Activated CD4-positive, alpha-beta T cell treated with anti-CD3 and anti-CD28 coated beads for 24 hours (primary cell): ENCODE measurements around the gene SPDYE3.
A peak's percentile ranks its signal among the peaks of the same experiment; 100 is the strongest.
"Not testable (repeated sequence)": the region's sequence is repeated elsewhere in the genome, so short reads cannot be mapped to it uniquely, and the experiment has no call there.

Experiments used
- DNase-seq, 2 donors: peaks; one replicate each; pipeline ENCODE4 v3.0.0-alpha.2; 2020; ENCODE audit warnings: low read depth in 2 of 2

Gene SPDYE3, protein sequence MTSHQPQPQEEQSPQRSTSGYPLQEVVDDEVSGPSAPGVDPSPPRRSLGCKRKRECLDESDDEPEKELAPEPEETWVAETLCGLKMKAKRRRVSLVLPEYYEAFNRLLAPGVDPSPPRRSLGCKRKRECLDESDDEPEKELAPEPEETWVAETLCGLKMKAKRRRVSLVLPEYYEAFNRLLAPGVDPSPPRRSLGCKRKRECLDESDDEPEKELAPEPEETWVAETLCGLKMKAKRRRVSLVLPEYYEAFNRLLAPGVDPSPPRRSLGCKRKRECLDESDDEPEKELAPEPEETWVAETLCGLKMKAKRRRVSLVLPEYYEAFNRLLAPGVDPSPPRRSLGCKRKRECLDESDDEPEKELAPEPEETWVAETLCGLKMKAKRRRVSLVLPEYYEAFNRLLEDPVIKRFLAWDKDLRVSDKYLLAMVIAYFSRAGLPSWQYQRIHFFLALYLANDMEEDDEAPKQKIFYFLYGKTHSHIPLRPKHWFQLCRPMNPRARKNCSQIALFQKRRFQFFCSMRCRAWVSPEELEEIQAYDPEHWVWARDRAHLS

DNA sequence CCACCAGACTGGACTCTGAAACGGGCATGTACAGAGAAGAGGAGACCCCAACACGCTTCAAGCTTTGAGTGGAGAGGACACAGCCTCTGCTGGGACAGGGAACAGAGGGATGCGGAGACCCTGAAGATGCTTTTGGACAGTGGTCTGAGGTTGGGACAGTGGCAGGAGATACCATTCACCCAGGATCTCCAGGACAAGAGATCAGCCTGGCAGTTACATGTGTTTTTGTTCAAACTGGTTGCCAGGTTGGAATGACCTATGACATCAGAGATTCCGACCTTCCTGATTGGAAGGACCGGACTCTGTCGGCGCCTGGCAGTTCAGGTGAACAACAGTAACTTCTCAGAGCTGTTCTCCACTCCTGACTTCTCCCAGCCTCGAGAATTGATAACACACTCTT, at the start of gene SPDYE3:
Gene SPDYE3, plus strand, starts transcription at position 301 of the 400 bp plus-strand sequence. CDS start 184 bp downstream, outside the sequence.
- not testable (repeated sequence) for DNase-seq

DNA sequence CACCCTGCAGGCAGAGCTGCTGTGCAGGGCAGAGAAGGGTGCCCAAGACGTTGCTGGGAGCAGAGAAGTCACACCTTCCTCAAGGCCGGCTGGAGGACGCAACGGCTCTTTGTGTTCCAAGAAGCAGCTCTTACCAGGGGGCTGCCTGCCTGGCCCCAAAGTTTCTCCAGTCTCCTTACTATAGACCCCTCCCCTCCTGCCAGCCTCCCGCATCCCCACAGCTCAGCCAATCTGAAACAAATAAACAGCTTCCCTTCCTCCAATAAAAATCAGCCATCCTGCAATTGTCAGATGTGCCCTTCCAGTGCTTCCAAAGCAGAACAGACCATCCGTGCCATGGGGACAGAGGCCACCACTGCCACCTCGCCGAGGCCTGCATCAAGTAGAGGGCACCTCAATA, 47.5 kb upstream of the SPDYE3 start:
- not testable (repeated sequence) for DNase-seq

DNA sequence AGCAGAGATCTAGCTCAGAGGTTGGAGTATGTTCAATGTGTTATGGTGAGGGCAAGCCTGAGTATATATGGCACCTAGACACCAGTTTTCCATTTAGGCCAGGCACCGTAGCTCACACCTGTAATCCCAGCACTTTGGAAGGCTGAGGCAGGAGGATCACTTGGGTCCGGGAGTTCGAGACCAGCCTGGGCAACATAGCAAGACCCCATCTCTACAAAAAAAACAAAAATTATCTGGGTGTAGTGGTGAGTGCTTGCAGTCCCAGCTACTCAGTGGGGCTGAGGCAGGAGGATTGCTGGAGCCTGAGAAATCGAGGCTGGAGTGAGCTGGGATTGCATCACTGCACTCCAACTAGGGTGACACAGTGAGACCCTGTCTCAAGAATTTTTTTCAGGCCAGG, 44.6 kb upstream of the SPDYE3 start:
- not testable (repeated sequence) for DNase-seq

DNA sequence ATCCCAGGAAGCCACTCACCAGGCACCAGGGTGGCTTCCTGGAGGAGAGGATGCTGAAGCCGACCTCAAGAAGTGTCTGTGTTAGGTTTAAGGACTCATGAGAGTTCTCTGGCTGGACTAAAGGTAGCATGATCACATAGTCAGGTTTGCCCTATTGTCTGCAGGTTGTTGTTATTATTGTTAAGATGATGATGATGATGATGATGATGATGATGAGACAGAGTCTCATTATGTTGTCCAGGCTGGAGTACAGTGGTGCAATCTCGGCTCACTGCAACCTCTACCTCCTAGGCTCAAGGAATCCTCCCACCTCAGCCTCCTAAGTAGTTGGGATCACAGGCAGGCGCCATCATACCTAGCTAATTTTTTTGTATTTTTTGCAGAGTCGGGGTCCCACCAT, 43.3 kb upstream of the SPDYE3 start:
- not testable (repeated sequence) for DNase-seq

DNA sequence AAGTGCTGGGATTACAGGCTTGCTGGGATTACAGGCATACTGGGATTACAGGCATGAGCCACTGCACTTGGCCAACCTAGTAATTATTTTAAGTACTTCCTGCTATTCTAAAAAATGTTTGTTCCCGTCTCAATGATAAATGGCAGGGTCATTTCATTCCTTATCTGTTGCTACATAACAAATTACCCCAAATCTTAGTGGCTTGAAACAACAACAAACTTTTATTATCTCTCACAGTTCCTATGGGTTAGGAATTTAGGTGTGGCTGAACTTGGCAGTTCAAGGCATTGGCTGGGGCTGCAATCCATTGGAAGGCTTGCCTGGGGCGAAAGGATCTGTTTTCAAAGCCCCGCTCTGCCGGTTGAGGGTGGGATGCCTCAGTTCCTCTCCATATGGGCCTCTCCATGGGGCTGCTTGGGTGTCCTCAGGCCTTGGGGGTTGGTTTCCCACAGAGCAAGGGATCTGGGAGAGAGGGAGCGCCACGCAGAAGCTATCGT, 42.8 kb upstream of the SPDYE3 start:
- DNase-seq, result not testable (repeated sequence)

DNA sequence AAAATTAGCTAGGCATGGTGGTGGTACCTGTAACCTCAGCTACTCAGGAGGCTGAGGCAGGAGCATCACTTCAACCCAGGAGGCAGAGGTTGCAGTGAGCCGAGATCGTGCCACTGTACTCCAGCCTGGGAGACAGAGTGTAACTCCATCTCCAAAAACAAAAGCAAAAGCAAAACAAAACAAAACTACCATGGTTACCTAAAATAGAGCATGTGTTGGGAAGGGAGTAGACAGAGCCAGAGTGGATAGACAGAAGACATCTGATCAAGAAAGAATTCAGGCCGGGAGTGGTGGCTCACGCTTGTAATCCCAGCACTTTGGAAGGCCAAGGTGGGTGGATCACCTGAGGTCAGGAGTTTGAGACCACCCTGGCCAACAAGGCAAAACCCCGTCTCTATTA, 41.7 kb upstream of the SPDYE3 start:
- DNase-seq, result not testable (repeated sequence)

DNA sequence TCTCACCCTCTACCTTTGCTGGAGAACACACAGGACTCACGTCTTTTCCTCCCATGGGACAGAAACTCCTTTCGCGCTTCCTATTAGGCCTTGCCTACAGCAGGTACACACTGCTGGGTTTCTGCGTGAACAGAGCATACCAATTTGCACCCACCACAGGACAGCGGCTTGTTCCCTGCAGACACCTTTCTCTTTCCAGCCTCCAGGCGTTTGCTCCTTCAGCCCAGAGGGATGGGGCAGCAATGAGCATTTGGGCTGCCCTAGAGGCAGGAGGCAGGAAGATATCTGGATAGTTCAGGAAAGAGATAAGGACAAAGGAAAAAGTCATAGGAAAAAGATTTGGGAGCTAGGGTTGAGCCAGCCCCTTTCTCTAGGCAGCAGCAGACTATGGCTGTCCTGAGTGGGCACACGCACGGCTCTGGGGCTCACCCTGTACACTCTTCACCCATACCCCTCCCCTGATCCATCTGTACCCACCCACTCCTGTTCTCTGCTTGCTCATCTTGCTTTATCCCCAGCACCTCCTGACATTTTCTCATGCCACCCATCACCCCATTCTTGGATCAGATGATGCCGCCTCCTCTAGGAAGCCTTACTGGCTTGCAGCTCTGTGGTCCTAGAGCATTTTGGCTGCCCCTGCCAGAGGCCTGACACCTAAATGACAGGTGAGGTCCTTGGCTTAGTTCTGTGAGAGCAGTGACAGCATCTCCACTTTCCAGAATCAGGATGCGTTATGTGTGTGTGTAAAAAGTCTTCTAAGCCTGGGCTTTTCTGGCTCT, 40.7 kb upstream of the SPDYE3 start:
- no peak for DNase-seq

DNA sequence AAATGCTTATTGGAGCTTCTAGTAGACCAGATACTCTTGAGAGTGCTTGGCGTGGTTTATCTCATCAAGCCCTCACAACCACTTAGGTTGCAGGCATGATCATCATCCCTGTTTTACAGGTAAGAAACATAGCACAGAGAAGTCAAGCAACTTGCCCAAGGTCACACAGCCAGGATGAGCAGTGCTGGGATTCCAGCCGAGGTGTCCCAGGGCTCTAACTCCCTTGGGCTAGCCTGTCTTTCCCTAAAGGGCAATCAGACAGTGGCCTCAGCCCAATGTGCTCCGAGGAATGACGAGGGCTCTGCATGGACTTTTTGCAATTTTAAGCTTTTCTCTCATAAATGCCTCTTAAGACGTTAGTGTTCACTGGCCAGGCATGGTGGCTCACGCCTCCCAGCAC, 39.9 kb upstream of the SPDYE3 start:
- no peak for DNase-seq

DNA sequence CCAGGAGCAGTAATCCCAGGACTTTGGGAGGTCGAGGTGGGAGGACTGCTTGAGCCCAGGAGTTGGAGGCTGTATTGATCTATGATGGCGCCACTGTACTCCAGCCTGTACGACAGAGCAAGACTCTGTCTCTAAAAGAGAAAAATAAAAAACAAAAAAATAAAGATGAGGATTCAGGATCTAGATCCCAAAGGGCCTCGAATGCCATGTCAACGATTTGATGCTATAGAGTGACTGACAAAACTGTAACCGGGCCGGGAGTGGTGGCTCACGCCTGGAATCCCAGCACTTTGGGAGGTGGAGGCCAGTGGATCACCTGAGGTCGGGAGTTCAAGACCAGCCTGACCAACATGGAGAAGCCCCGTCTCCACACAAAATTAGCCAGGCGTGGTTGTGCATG, 38.6 kb upstream of the SPDYE3 start:
- not testable (repeated sequence) for DNase-seq

DNA sequence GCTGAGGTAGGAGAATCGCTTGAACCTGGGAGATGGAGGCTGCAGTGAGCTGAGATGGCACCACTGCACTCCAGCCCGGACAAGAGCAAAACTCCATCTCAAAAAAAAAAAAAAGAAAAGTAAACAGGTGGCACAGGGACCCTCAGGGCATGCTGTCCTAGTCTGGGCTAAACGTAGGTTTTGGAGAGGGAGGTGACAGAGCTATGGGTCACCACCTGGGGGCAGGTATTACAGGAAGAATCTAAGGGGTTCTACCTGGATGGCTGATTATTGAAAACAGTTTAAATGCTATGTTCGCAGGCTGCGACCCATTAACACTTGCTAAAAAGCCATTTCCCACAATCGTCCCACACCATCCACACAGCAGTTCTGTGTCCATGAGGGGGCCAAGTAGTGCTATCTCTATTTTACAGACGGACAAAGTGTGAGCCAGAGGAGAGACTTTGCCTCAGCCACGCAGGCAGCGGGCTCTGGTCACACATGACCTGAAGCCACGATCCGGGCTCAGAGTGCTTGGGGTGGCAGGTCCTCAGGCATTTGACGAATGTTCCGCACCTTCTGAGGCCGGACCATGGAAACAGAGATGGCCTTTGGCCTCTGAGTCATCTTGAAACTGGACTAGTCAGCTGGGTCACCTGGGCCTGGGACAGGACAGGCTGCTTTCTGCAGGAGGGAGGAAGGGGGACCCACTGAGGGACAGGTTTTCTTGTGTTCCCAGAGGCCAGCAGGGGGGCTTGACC, 38.0 kb upstream of the SPDYE3 start:
- not testable (repeated sequence) for DNase-seq

DNA sequence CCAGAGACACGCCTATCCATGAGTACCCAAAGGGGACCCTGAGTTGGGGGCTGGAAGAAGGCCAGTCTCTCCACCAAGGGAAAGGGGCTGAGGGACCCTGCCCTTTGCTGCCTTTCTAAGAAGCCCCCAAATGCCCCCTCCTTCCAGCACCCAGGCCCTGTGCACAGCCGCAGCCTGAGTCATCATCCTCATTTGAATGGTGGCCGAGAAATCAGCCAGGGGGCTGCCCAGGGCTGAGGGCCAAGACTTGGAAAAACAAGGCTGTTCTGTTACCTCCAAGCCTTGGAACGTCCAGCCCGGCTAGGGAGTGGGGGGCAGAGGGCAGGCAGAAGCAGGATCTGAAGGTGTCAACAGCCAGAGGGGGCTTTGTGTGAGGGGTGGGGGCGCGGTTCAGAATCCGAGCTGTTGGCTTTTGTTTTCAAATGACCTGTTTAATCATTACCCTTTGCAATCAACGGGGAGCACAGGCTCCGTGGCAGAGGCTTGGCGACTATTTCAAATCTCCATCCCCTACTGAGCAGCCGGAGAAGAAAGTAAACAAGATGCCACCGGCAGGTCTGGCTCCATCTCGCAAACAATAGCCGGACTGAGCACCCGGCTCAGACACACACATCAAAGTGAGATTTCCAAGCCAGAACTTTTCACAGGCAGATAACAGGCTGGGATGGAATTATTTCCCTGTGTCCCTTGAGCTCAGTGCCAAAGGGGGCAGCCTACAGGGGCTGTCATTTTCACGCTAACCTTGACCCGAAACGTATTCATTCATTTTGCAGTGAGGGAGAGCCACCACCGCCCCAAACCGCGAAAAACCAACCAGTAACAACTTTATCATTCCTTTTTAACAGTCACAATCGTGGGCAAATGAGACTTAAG, 37.2 kb upstream of the SPDYE3 start:
- DNase-seq, result not testable (repeated sequence)

DNA sequence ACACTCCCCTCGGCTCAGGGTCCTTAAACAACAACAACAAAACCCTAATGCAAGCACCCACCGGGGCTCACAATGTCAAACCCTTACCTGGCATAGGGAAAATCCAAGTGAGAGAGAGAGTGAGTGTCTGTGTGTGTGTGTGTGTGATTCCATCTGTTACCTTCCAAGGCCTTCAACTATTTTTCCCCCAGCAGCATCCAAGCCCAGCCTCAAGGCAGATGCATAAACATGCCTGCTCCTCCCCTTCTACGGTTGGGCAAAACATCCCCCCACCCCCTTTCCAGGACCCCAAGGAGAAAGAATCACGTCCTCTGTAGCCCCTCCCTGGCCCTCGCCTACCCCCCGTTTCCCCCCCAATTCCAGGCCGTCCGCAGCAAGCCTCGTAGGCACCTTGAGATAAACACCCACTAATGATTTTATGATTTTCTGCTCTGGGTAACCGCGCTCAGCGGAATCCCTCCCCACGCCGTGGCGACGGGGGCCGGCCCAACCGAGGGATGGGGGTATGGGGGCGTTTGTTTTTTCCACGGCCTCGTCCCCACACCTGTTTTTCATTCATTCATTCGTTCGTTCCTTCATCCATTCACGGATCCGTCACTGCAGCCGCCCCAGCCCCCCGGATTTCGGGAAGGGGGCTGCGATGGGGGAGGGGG, 36.4 kb upstream of the SPDYE3 start:
- not testable (repeated sequence) for DNase-seq

DNA sequence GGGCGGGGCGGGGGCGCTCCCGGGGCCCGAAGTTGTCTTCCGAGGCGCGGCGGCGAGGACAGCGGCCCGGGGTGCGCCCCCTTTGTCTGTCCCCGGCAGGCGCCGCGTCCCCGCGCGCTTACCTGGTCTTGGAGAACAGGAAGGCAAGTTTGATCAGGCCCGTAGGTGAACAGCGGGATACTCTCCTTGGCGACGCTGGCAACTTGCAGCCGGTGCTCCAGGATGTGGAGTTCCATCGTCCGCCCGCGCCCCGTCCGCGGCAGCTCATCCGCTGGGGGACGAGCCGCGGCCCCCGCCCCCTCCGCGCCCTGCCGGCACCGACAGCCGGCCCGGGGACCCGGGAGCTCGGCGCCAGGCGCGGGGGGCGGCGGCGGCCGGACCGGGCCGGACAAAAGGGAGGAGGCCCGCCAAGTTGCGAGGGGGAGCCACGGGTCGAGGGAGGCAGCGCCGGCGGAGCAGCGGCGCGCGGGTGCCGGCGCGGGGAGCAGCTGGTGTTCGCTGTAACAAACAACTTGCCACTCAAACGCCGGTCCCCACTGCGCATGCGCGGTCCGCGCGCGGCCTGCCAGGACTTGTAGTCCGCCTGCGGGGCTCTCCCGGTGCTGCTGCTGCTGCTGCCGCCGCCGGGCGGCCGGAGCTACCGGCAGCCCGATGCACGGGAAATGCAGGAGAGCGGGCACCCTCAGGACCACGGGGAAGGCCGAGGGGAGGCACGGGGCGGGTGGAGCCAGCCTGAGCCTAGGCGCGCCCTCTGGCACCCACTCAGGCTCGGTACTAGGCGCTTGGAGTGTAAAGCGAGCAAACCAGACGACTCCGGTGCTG, 35.6 kb upstream of the SPDYE3 start:
- peak; percentile 97 to 98 for DNase-seq

DNA sequence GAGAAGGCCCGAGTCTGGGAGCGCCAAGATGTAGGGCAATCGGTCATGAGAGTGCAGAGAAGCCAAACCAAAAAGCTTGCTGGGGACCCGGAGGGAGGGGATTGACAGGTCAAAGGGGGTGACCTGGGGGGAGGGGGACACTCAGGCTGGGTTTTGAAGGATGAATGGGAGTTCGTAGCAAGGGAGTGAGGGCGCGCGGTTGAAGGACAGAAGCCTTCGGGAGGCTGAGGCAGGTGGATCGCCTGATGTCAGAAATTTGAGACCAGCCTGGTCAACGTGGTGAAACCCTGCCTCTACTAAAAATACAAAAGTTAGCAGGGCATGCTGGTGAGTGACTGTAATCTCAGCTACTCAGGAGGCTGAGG, 35.0 kb upstream of the SPDYE3 start:
- not testable (repeated sequence) for DNase-seq

DNA sequence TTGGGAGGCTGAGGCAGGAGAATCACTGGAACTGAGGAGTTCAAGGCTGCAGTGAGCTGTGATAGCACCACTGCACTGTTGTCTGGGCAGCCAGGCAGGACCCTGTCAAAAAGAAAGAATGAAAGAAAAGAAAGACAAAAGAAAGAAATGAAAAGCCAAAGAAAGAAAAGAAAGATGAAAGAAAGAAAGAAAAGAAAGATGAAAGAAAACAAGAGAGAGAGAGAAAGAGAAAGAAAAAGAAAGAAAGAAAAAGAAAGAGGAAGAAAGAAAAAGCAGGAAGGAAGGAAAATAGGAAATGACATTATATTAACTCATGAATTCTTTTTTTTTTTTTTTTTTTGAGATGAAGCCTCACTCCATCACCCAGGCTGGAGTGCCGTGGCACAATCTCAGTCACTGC, 32.4 kb upstream of the SPDYE3 start:
- DNase-seq, result no peak

DNA sequence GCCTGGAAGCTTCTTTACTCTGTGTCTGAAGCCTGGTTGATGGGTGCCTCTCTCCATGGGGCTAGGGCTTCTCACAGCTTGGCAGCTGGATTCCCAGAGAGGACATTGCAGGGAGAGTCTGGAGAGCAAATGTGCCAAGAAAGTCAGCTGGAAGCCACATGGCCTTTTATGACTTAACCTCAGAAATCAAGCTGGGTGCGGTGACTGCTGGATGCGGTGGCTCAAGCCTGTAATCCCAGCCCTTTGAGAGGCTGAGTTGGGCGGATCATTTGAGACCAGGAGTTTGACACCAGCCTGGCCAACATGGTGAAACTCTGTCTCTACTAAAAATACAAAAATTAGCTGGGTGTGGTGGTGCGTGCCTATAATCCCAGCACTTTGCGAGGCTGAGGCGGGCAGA, 31.4 kb upstream of the SPDYE3 start:
- not testable (repeated sequence) for DNase-seq

DNA sequence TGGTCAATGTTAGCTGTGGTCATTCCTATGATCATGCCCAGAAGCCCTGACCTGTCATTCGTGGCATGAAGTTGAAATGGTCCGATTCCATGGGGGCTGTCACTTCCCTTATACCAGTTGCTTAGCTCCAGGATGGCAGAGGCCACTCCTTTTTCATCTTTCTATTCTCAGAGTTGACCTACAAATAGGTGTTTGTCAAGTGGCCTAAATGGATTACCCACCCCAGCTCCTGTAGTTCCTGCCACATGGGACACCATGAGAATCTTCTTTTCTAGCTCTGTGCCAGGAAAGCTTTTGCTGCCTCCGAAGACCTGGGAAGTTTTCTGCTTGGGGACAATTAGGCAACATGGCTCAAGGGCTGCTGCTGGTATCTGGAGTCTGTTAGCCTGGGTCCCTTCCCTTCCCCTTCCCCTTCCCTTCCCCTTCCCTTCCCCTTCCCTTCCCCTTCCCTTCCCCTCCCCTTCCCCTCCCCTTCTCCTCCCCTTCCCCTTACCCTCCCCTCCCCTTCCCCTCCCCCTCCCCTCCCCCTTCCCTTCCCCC, 25.4 kb upstream of the SPDYE3 start:
- not testable (repeated sequence) for DNase-seq

DNA sequence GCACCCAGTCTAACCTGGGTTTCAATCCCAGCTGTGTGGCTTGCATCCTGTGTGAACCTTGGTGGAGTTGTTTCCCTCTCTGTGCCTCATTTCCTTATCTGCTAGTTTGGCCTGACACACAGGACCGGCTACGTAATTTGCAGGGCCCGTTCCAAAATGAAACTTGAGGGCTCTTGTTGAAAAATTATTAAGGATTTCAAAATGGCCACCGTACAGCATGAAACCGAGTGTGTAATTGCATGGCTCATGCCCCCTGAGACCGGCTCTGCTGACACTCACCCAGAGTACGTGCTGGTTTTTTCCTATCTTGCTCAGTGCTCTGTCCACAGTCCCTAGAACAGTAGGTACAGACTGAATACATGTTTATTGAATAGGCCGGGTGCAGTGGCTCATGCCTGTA, 24.4 kb upstream of the SPDYE3 start:
- not testable (repeated sequence) for DNase-seq
